ENCODE data around the gene NSUN4.

DNA sequence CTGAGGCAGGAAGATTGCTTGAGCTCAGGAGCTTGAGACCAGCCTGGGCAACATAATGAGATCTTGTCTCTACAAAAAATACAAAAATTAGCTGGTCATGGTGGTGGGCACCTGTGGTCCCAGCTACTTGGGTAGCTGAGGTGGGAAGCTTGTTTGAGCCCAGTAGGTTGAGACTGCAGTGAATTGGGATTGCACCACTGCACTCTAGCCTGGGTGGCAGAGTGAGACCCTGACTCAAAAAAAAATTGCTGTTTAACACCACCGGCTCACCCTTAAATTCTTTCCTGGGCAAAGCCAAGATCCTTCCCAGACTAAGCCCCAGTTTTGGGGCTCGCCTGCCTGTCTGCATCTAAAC is 6.6 kb upstream of the NSUN4 start:
- no peak for TF ChIP-seq POLR2AphosphoS5 (IDR thresholded peaks at IDR 0.05)
- TF ChIP-seq, protein P1, sequence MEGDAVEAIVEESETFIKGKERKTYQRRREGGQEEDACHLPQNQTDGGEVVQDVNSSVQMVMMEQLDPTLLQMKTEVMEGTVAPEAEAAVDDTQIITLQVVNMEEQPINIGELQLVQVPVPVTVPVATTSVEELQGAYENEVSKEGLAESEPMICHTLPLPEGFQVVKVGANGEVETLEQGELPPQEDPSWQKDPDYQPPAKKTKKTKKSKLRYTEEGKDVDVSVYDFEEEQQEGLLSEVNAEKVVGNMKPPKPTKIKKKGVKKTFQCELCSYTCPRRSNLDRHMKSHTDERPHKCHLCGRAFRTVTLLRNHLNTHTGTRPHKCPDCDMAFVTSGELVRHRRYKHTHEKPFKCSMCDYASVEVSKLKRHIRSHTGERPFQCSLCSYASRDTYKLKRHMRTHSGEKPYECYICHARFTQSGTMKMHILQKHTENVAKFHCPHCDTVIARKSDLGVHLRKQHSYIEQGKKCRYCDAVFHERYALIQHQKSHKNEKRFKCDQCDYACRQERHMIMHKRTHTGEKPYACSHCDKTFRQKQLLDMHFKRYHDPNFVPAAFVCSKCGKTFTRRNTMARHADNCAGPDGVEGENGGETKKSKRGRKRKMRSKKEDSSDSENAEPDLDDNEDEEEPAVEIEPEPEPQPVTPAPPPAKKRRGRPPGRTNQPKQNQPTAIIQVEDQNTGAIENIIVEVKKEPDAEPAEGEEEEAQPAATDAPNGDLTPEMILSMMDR (IDR thresholded peaks at IDR 0.05 in 8 of 11, conservative IDR thresholded peaks at IDR 0.05 in 3 of 11) = no peak
- no peak for TF ChIP-seq POLR2A (IDR thresholded peaks at IDR 0.05)

All from spleen (tissue), 7 donors.